Gastroesophageal sphincter (tissue), 3 donors: ENCODE measurements around the gene RAB26.
"Not testable (repeated sequence)": the region's sequence is repeated elsewhere in the genome, so short reads cannot be mapped to it uniquely, and the experiment has no call there.

Experiments
- EP300 ChIP-seq: sonication (generic); formaldehyde crosslinking; IDR thresholded peaks from one replicate; pipeline ENCODE4 v1.6.1; 2017; ENCODE audit warnings: antibody characterized with exemption, mild to moderate bottlenecking
- POLR2A ChIP-seq, 2 donors: fragments of 450-650 bp; IDR thresholded peaks; one replicate each; pipeline ENCODE4 v1.6.1; 2017; ENCODE audit warnings: antibody characterized with exemption in 2 of 2, mild to moderate bottlenecking in 2 of 2, moderate library complexity in 1 of 2
- POLR2AphosphoS5 ChIP-seq: sonication (generic); formaldehyde crosslinking; IDR thresholded peaks from one replicate; pipeline ENCODE4 v1.6.1; 2017; ENCODE audit warnings: antibody characterized with exemption
- TF ChIP-seq, protein P1 (sequence below), 4 experiments: fragments of 200-600 bp in 2 of 4; fragments of 450-650 bp in 2 of 4; sonication (generic) in 1 of 4; IDR thresholded peaks; one replicate each; pipeline ENCODE4 v1.5.1; 2017 to 2019; ENCODE audit warnings: antibody characterized with exemption in 4 of 4, mild to moderate bottlenecking in 2 of 4, moderate library complexity in 2 of 4

DNA sequence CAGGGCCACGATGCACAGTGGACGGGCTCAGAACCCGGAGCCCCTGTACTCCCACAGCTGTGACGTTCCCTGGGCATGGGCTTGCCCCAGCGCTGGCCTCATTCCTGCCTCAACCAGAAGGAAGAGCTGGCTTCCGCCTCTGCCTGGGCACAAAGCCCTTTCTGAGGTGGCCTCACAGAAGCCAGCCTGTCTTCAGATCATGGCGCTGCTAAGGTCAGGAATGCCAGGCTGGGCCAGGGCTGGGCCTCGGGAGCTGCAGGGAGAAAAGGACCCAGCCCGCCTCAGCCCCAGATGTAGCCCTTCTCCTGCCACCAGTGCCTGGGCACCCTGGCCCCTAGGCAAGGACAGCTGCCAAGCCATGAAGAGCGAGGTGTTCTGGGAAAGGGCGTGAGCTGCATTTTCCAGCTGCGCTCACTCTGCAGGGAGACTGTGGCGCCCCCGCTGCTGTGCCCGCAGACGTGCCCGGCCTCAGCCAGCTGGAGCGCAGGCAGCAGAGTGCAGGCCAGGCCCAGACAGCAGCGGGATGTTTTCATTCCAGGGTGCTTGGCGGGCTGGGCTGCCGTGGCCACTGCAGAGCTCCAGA is 22.2 kb upstream of the RAB26 start:
- peak; percentile 60 to 64 for TF ChIP-seq POLR2A (IDR thresholded peaks at IDR 0.05)
- TF ChIP-seq, protein P1, sequence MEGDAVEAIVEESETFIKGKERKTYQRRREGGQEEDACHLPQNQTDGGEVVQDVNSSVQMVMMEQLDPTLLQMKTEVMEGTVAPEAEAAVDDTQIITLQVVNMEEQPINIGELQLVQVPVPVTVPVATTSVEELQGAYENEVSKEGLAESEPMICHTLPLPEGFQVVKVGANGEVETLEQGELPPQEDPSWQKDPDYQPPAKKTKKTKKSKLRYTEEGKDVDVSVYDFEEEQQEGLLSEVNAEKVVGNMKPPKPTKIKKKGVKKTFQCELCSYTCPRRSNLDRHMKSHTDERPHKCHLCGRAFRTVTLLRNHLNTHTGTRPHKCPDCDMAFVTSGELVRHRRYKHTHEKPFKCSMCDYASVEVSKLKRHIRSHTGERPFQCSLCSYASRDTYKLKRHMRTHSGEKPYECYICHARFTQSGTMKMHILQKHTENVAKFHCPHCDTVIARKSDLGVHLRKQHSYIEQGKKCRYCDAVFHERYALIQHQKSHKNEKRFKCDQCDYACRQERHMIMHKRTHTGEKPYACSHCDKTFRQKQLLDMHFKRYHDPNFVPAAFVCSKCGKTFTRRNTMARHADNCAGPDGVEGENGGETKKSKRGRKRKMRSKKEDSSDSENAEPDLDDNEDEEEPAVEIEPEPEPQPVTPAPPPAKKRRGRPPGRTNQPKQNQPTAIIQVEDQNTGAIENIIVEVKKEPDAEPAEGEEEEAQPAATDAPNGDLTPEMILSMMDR (IDR thresholded peaks at IDR 0.05): peak in 1 of 4 experiments; percentile 29
- TF ChIP-seq POLR2AphosphoS5: peak; percentile 84
- not testable (repeated sequence) for TF ChIP-seq EP300
